H1 (cell line): ENCODE measurements around the gene PIGX. TPM values are rescaled to one million over a fixed set of nuclear protein-coding genes. Genes with fewer than 3 reads are reported as not detected.

ENCODE experiments used
- CTCF ChIA-PET: fragments of 300-600 bp; sonication (Branson Sonifier 250); formaldehyde crosslinking; loops from one replicate; lab custom pipeline; 2021; ENCODE audit not compliant: partially characterized antibody; lab: Charles Lee
- POLR2A ChIA-PET: fragments of 300-600 bp; sonication (Branson Sonifier 250); formaldehyde crosslinking; loops from one replicate; lab custom pipeline; 2021; ENCODE audit warnings: inconsistent platforms; ENCODE audit not compliant: partially characterized antibody; lab: Charles Lee
- DNase-seq, 2 experiments: peaks; one replicate each; pipeline versions ENCODE4 v3.0.0 to v3.0.0-alpha.2; 2010 to 2022; ENCODE audit warnings: low spot score in 2 of 2, low read depth in 1 of 2, mixed read lengths in 1 of 2
- FAIRE-seq: peaks from 2 replicates; lab custom pipeline; 2011; peaks lifted over from hg19 to GRCh38; lab: Jason Lieb, UNC
- H2AFZ ChIP-seq: 2 replicates; pipeline ENCODE4 v1.8.1; 2012; ENCODE audit warnings: low read length, inconsistent platforms
- H2AK5ac ChIP-seq: 2 replicates; pipeline ENCODE4 v1.6.1; 2013; ENCODE audit warnings: low read depth, low read length
- H2BK120ac ChIP-seq: replicated peaks from 2 replicates; pipeline ENCODE3; 2013; ENCODE audit warnings: low read depth, low read length, inconsistent platforms
- H2BK12ac ChIP-seq: 2 replicates; pipeline ENCODE4 v1.6.1; 2013; ENCODE audit warnings: low read depth, low read length
- H2BK15ac ChIP-seq: 2 replicates; pipeline ENCODE4 v1.6.1; 2013; ENCODE audit warnings: low read length
- H2BK20ac ChIP-seq: 2 replicates; pipeline ENCODE4 v1.6.1; 2013; ENCODE audit warnings: low read length
- H2BK5ac ChIP-seq: 2 replicates; pipeline ENCODE4 v1.6.1; 2013; ENCODE audit warnings: low read depth, low read length
- H3K14ac ChIP-seq: 2 replicates; pipeline ENCODE4 v1.6.1; 2013; ENCODE audit warnings: inconsistent platforms; ENCODE audit not compliant: insufficient read length
- H3K18ac ChIP-seq: 2 replicates; pipeline ENCODE4 v1.6.1; 2013; ENCODE audit warnings: low read length; ENCODE audit errors: extremely low read depth
- H3K23ac ChIP-seq: 2 replicates; pipeline ENCODE4 v1.6.1; 2013; ENCODE audit warnings: inconsistent platforms; ENCODE audit not compliant: insufficient read length
- H3K23me2 ChIP-seq: 2 replicates; pipeline ENCODE4 v1.6.1; 2013; ENCODE audit warnings: low read depth, low read length
- H3K27ac ChIP-seq: 2 replicates; pipeline ENCODE4 v1.6.1; 2011; ENCODE audit warnings: low read depth, low read length, inconsistent platforms
- H3K27me3 ChIP-seq, 4 experiments: replicated peaks in 1 of 4; 1 replicate in 1 of 4; 2 replicates in 3 of 4; pipeline versions ENCODE4 v1.6.1 to v1.8.1; 2011 to 2013; ENCODE audit warnings: low read length in 3 of 4, mild to moderate bottlenecking in 3 of 4, inconsistent platforms in 2 of 4, mixed read lengths in 2 of 4, moderate library complexity in 1 of 4; ENCODE audit not compliant: control insufficient read depth in 3 of 4, insufficient read depth in 3 of 4; ENCODE audit errors: extremely low read depth in 1 of 4
- H3K36me3 ChIP-seq, 4 experiments: 2 replicates each; pipeline versions ENCODE4 v1.6.1 to v1.8.1; 2011 to 2013; ENCODE audit warnings: mild to moderate bottlenecking in 4 of 4, low read length in 3 of 4, moderate library complexity in 2 of 4, control low read depth in 1 of 4, inconsistent platforms in 1 of 4; ENCODE audit not compliant: insufficient read depth in 4 of 4, control insufficient read depth in 2 of 4
- H3K4ac ChIP-seq: replicated peaks from 2 replicates; pipeline ENCODE3; 2013; ENCODE audit warnings: low read length, low read depth, mixed read lengths, inconsistent platforms; ENCODE audit not compliant: insufficient read length
- H3K4me1 ChIP-seq, 4 experiments: replicated peaks in 1 of 4; 1 replicate in 1 of 4; 2 replicates in 3 of 4; pipeline versions ENCODE4 v1.6.1 to v1.8.1; 2011 to 2013; ENCODE audit warnings: low read length in 3 of 4, inconsistent platforms in 2 of 4, mixed read lengths in 1 of 4; ENCODE audit not compliant: insufficient read depth in 4 of 4, control insufficient read depth in 3 of 4
- H3K4me2 ChIP-seq, 2 experiments: 2 replicates each; pipeline versions ENCODE4 v1.6.1 to v1.8.1; 2011 to 2013; ENCODE audit warnings: low read depth in 2 of 2, low read length in 2 of 2, control low read depth in 1 of 2, inconsistent platforms in 1 of 2, mild to moderate bottlenecking in 1 of 2; ENCODE audit not compliant: insufficient read depth in 1 of 2
- H3K4me3 ChIP-seq, 4 experiments: fragments of 200-600, 300-600 bp in 1 of 4; sonication (generic), shearing (Covaris generic), sonication (Bioruptor Twin) in 1 of 4; 2 replicates each; pipeline versions ENCODE4 v1.5.1 to v1.8.1; 2011 to 2016; ENCODE audit warnings: low read length in 4 of 4, low read depth in 3 of 4, control low read depth in 2 of 4, inconsistent platforms in 2 of 4, mild to moderate bottlenecking in 2 of 4, mixed read lengths in 1 of 4, moderate library complexity in 1 of 4; ENCODE audit not compliant: insufficient read depth in 2 of 4; ENCODE audit errors: extremely low read depth in 1 of 4
- H3K56ac ChIP-seq: replicated peaks from 2 replicates; pipeline ENCODE3; 2013; ENCODE audit warnings: low read depth, mild to moderate bottlenecking, mixed read lengths, low read length, inconsistent platforms; ENCODE audit not compliant: insufficient read length
- H3K79me1 ChIP-seq: 2 replicates; pipeline ENCODE4 v1.6.1; 2013; ENCODE audit warnings: low read depth, low read length, control low read depth
- H3K79me2 ChIP-seq, 2 experiments: 2 replicates each; pipeline versions ENCODE4 v1.6.1 to v1.8.1; 2012 to 2013; ENCODE audit warnings: low read length in 2 of 2, mild to moderate bottlenecking in 2 of 2, inconsistent platforms in 1 of 2; ENCODE audit not compliant: insufficient read depth in 2 of 2, control insufficient read depth in 1 of 2
- H3K9ac ChIP-seq, 4 experiments: replicated peaks in 1 of 4; 1 replicate in 1 of 4; 2 replicates in 3 of 4; pipeline versions ENCODE4 v1.6.1 to v1.8.1; 2011 to 2013; ENCODE audit warnings: low read depth in 3 of 4, low read length in 3 of 4, control low read depth in 2 of 4, mild to moderate bottlenecking in 2 of 4, moderate library complexity in 2 of 4, inconsistent platforms in 1 of 4; ENCODE audit errors: extremely low read depth in 1 of 4
- H3K9me3 ChIP-seq, 2 experiments: 2 replicates each; pipeline versions ENCODE4 v1.6.1 to v1.8.1; 2012 to 2013; ENCODE audit warnings: mild to moderate bottlenecking in 2 of 2, moderate library complexity in 2 of 2, control low read depth in 1 of 2, inconsistent platforms in 1 of 2, low read depth in 1 of 2, low read length in 1 of 2, mixed read lengths in 1 of 2; ENCODE audit not compliant: insufficient read depth in 2 of 2
- H4K20me1 ChIP-seq, 2 experiments: replicated peaks in 1 of 2; 2 replicates each; pipeline versions ENCODE3 to v1.8.1; 2011 to 2013; ENCODE audit warnings: inconsistent platforms in 2 of 2, low read length in 2 of 2, mild to moderate bottlenecking in 1 of 2; ENCODE audit not compliant: insufficient read depth in 2 of 2, control insufficient read depth in 1 of 2
- H4K5ac ChIP-seq: 2 replicates; pipeline ENCODE4 v1.6.1; 2013; ENCODE audit warnings: low read length, low read depth, mixed read lengths, inconsistent platforms; ENCODE audit not compliant: insufficient read length
- H4K8ac ChIP-seq: 2 replicates; pipeline ENCODE4 v1.8.0; 2013; ENCODE audit warnings: mild to moderate bottlenecking, moderate library complexity, low read length, inconsistent platforms; ENCODE audit not compliant: insufficient read depth; ENCODE audit errors: extremely low read depth
- H4K91ac ChIP-seq: replicated peaks from 2 replicates; pipeline ENCODE3; 2013; ENCODE audit warnings: low read length, mixed read lengths, inconsistent platforms; ENCODE audit not compliant: insufficient read length
- ATF2 ChIP-seq: IDR thresholded peaks from 2 replicates; pipeline ENCODE4 v1.6.1; 2012; ENCODE audit warnings: low read length, inconsistent platforms
- ATF3 ChIP-seq: IDR thresholded peaks from 2 replicates; pipeline ENCODE4 v1.6.1; 2011; ENCODE audit warnings: low read depth, mild to moderate bottlenecking, low read length; ENCODE audit not compliant: insufficient read depth
- BCL11A ChIP-seq, 2 experiments: IDR thresholded peaks; one replicate each; pipeline ENCODE4 v1.6.1; 2011; ENCODE audit warnings: low read depth in 2 of 2, low read length in 2 of 2, mild to moderate bottlenecking in 2 of 2
- BRCA1 ChIP-seq: IDR thresholded peaks from 2 replicates; pipeline ENCODE4 v1.6.1; 2012; ENCODE audit warnings: low read depth, low read length, improper control_type of control experiment
- CBX8 ChIP-seq: fragments of 300-800, 300-1000 bp; sonication (generic); IDR thresholded peaks from 2 replicates; pipeline ENCODE4 v1.7.1; 2016; ENCODE audit warnings: low read depth, low read length, borderline replicate concordance
- EP300 ChIP-seq, 2 experiments: IDR thresholded peaks; 1 replicate in 1 of 2; 2 replicates in 1 of 2; pipeline ENCODE4 v1.6.1; 2011 to 2012; ENCODE audit warnings: low read depth in 2 of 2, low read length in 2 of 2, mild to moderate bottlenecking in 2 of 2, borderline replicate concordance in 1 of 2, inconsistent platforms in 1 of 2, moderate library complexity in 1 of 2
- GABPA ChIP-seq: IDR thresholded peaks from 2 replicates; pipeline ENCODE4 v1.6.1; 2011; ENCODE audit warnings: mild to moderate bottlenecking, low read length, moderate library complexity, borderline replicate concordance; ENCODE audit not compliant: insufficient read depth
- RNF2 ChIP-seq: fragments of 200-900, 300-1000 bp; sonication (generic); IDR thresholded peaks from 2 replicates; pipeline ENCODE4 v1.7.1; 2016; ENCODE audit warnings: borderline replicate concordance, low read depth, mild to moderate bottlenecking, antibody characterized with exemption, low read length; ENCODE audit not compliant: poor library complexity, severe bottlenecking; ENCODE audit errors: missing control alignments
- SIRT6 ChIP-seq: IDR thresholded peaks from one replicate; pipeline ENCODE4 v1.7.1; 2012; ENCODE audit warnings: low read length, inconsistent platforms
- SP2 ChIP-seq: IDR thresholded peaks from 2 replicates; pipeline ENCODE4 v1.6.1; 2012; ENCODE audit warnings: mild to moderate bottlenecking, low read length, inconsistent platforms
- YY1 ChIP-seq: IDR thresholded peaks from 2 replicates; pipeline ENCODE4 v1.6.1; 2011; ENCODE audit warnings: low read depth, mild to moderate bottlenecking, low read length
- WGBS, 2 experiments: shearing (Covaris generic) in 1 of 2; methylation state at CpG; one replicate each; pipeline versions ENCODE4 v1.1.6 to v1.1.7; 2013 to 2015; ENCODE audit warnings: low lambda C conversion rate in 2 of 2, mixed read lengths in 2 of 2, inconsistent platforms in 1 of 2, low coverage in 1 of 2, missing lambda C conversion rate in 1 of 2; ENCODE audit not compliant: insufficient replicate concordance in 2 of 2, insufficient coverage in 1 of 2, insufficient read length in 1 of 2; ENCODE audit errors: extremely low coverage in 1 of 2, missing lambda C conversion rate in 1 of 2; 5-methylcytosine and 5-hydroxymethylcytosine counted together
- polyA plus RNA-seq, 7 experiments: library from polyadenylated mRNA; depleted of rRNA in 3 of 7; stranded (reverse) in 5 of 7; unstranded in 2 of 7; fragments of >200 nt in 5 of 7; fragments of 200-250 nt in 2 of 7; gene quantifications; 1 replicate in 5 of 7; 2 replicates in 1 of 7; 4 replicates in 1 of 7; pipeline versions ENCODE4 v1.2.1 to v1.2.3, GENCODE V29; 2011 to 2013; ENCODE audit warnings: missing spikeins in 2 of 7, mixed read lengths in 2 of 7
- total RNA-seq: library from RNA; stranded (reverse); fragmentation: NEBNext Ultra II Directional; extraction: Animal tissue kit (Norgen Biotek cat#: 25700); gene quantifications from 2 replicates; pipeline ENCODE4 v1.2.1, GENCODE V29; 2021

PIGX gene
- total and polyA plus RNA-seq, 2 of the 8 experiments (the other 6 are each of a cell fraction or from before 2014, with no cell fraction given) = 7.0 to 14.9 TPM

- Histone ChIP-seq H3K4me1 (peaks cover 0 to 6% (median 0%) of the 10 kb centered on the region in 4 experiments; a peak in 1 of 7 replicates), H2BK120ac (no peak overlapping the region), H3K23ac (no peak overlapping the region), H4K20me1 (no peaks in the 10 kb centered on the region), H2AFZ (no peak overlapping the region; the same call in 1 of the 2 replicates), H3K4me3 (no peak overlapping the region), H3K14ac (no peak overlapping the region), H3K27me3 (no peaks in the 10 kb centered on the region), H3K18ac (no peak overlapping the region), H3K23me2 (no peaks in the 10 kb centered on the region), H2BK20ac (no peak overlapping the region), H2BK5ac (no peak overlapping the region), H3K79me2 (no peaks in the 10 kb centered on the region), H4K5ac (no peak overlapping the region), H4K8ac (no peak overlapping the region), H3K9me3 (no peaks in the 10 kb centered on the region), H3K79me1 (no peaks in the 10 kb centered on the region), H3K4ac (no peak overlapping the region), H3K4me2 (no peak overlapping the region), H3K9ac (no peak overlapping the region), H3K36me3 (no peaks in the 10 kb centered on the region), H4K91ac (no peak overlapping the region), H2BK15ac (no peak overlapping the region), H3K56ac (no peak overlapping the region), H3K27ac (no peak overlapping the region), H2AK5ac (no peak overlapping the region), H2BK12ac (no peak overlapping the region)
- FAIRE-seq (no peak), DNase-seq (no peak)
- ChIA-PET POLR2A (interaction anchor here (0.6 kb wide), 1 partner anchor 55 kb away, joined by 4 read pairs; no protein-coding TSS in a partner anchor), CTCF (interaction anchor here (1.3 to 3.4 kb wide), 2 partner anchors 10 to 15 kb away, joined by 4 to 19 read pairs; no protein-coding TSS in a partner anchor)
- WGBS, 2 experiments = 85% methylated on average over 5 of the region's 6 CpGs; no CpG with 5 or more reads in 1 of the 2 experiments
- no peak for TF ChIP-seq BRCA1
- TF ChIP-seq ATF2 = no peak
- TF ChIP-seq YY1 = no peak
- TF ChIP-seq BCL11A (IDR thresholded peaks at IDR 0.05; ENCODE audit: low read depth in 2 of 2, low read length in 2 of 2) = no peak
- TF ChIP-seq SP2 = no peak
- TF ChIP-seq GABPA = no peak
- no peak for TF ChIP-seq SIRT6
- TF ChIP-seq RNF2 = no peak
- TF ChIP-seq CBX8 = no peak
- TF ChIP-seq EP300 (IDR thresholded peaks at IDR 0.05; ENCODE audit: borderline replicate concordance in 1 of 2, low read depth in 2 of 2, low read length in 2 of 2) = no peak
- TF ChIP-seq ATF3 = no peak
Observed at GRCh38 chr3:196670339-196670738, 41.8 kb upstream of the PIGX start.
